Esophagus muscularis mucosa (tissue), 4 donors: ENCODE data around the gene NMT2. TPM values are rescaled to one million over a fixed set of nuclear protein-coding genes. Genes with fewer than 3 reads are reported as not detected.

Source experiments
- DNase-seq: peaks from one replicate; pipeline ENCODE4 v3.0.0-alpha.2; 2017; ENCODE audit errors: extremely low spot score
- H3K27ac ChIP-seq, 4 donors: fragments of 200-600 bp; sonication (generic); replicated peaks in 1 of 4; 1 replicate in 3 of 4; 2 replicates in 1 of 4; pipeline ENCODE4 v1.5.1; 2016 to 2019; ENCODE audit warnings: mild to moderate bottlenecking in 1 of 4
- H3K27me3 ChIP-seq, 4 donors: fragments of 200-600 bp; sonication (generic); one replicate each; pipeline versions ENCODE4 v1.5.1 to v1.6.0; 2016 to 2019
- H3K36me3 ChIP-seq, 4 donors: fragments of 200-600 bp; sonication (generic); one replicate each; pipeline ENCODE4 v1.5.1; 2016 to 2019
- H3K4me1 ChIP-seq, 4 donors: fragments of 200-600 bp; sonication (generic); one replicate each; pipeline ENCODE4 v1.5.1; 2016 to 2019
- H3K4me3 ChIP-seq, 4 donors: fragments of 200-600 bp; sonication (generic); 1 replicate in 2 of 4; 2 replicates in 2 of 4; pipeline ENCODE4 v1.5.1; 2016 to 2019; ENCODE audit warnings: mild to moderate bottlenecking in 4 of 4, moderate library complexity in 1 of 4
- H3K9me3 ChIP-seq, 4 donors: fragments of 200-600 bp; sonication (generic); 1 replicate in 3 of 4; 2 replicates in 1 of 4; pipeline ENCODE4 v1.5.1; 2016 to 2019
- EP300 ChIP-seq: sonication (generic); formaldehyde crosslinking; IDR thresholded peaks from one replicate; pipeline ENCODE4 v1.6.1; 2017; ENCODE audit warnings: antibody characterized with exemption
- POLR2A ChIP-seq: fragments of 450-650 bp; IDR thresholded peaks from one replicate; pipeline ENCODE4 v1.6.1; 2017; ENCODE audit warnings: antibody characterized with exemption, moderate library complexity, mild to moderate bottlenecking, low read depth
- POLR2AphosphoS5 ChIP-seq, 2 donors: sonication (generic); formaldehyde crosslinking; IDR thresholded peaks; one replicate each; pipeline ENCODE4 v1.6.1; 2017; ENCODE audit warnings: antibody characterized with exemption in 2 of 2
- WGBS: methylation state at CpG from one replicate; pipeline ENCODE4 v1.1.5; 2018; 5-methylcytosine and 5-hydroxymethylcytosine counted together
- intact Hi-C: fragments of 100-400 bp; cut with DNase I; formaldehyde crosslinking; loops from one replicate; pipeline ENCODE4 v1.15.1; 2023
- total RNA-seq, 4 donors: library from RNA; depleted of rRNA; stranded (reverse); fragments of >200 nt; gene quantifications; one replicate each; pipeline versions ENCODE4 v1.1.0 to v1.2.1, GENCODE V29; 2016
- TF ChIP-seq, protein P1 (sequence below), 3 experiments: fragments of 200-600 bp in 2 of 3; fragments of 450-650 bp in 1 of 3; sonication (generic) in 2 of 3; IDR thresholded peaks; one replicate each; pipeline ENCODE4 v1.5.1; 2017 to 2019; ENCODE audit warnings: antibody characterized with exemption in 3 of 3, mild to moderate bottlenecking in 2 of 3, moderate library complexity in 1 of 3

Gene NMT2
- total RNA-seq, 4 donors from 2014 or later, result 14.1 to 23.2 (median 16.0) TPM

- no peak overlapping the region for H3K27ac ChIP-seq
- H3K4me3 ChIP-seq, result no peak overlapping the region
- no peaks in the 10 kb centered on the region for H3K27me3 ChIP-seq
- no peak for TF ChIP-seq EP300
- TF ChIP-seq POLR2A, result no peak
- TF ChIP-seq POLR2AphosphoS5 (IDR thresholded peaks at IDR 0.05), result no peak
- TF ChIP-seq, protein P1, sequence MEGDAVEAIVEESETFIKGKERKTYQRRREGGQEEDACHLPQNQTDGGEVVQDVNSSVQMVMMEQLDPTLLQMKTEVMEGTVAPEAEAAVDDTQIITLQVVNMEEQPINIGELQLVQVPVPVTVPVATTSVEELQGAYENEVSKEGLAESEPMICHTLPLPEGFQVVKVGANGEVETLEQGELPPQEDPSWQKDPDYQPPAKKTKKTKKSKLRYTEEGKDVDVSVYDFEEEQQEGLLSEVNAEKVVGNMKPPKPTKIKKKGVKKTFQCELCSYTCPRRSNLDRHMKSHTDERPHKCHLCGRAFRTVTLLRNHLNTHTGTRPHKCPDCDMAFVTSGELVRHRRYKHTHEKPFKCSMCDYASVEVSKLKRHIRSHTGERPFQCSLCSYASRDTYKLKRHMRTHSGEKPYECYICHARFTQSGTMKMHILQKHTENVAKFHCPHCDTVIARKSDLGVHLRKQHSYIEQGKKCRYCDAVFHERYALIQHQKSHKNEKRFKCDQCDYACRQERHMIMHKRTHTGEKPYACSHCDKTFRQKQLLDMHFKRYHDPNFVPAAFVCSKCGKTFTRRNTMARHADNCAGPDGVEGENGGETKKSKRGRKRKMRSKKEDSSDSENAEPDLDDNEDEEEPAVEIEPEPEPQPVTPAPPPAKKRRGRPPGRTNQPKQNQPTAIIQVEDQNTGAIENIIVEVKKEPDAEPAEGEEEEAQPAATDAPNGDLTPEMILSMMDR (IDR thresholded peaks at IDR 0.05), result no peak
- H3K9me3 ChIP-seq, result no peaks in the 10 kb centered on the region
- no peaks in the 10 kb centered on the region for H3K36me3 ChIP-seq
- WGBS, result 92% methylated on average over 7 of the region's 7 CpGs
- intact Hi-C loops, result no loop called here
- peaks cover 9 to 19% (median 17%) of the 10 kb centered on the region in 4 donors for H3K4me1 ChIP-seq
- no peak for DNase-seq
Measured at GRCh38 chr10:15172306-15172840, 3.9 kb upstream of the NMT2 start.

DNA sequence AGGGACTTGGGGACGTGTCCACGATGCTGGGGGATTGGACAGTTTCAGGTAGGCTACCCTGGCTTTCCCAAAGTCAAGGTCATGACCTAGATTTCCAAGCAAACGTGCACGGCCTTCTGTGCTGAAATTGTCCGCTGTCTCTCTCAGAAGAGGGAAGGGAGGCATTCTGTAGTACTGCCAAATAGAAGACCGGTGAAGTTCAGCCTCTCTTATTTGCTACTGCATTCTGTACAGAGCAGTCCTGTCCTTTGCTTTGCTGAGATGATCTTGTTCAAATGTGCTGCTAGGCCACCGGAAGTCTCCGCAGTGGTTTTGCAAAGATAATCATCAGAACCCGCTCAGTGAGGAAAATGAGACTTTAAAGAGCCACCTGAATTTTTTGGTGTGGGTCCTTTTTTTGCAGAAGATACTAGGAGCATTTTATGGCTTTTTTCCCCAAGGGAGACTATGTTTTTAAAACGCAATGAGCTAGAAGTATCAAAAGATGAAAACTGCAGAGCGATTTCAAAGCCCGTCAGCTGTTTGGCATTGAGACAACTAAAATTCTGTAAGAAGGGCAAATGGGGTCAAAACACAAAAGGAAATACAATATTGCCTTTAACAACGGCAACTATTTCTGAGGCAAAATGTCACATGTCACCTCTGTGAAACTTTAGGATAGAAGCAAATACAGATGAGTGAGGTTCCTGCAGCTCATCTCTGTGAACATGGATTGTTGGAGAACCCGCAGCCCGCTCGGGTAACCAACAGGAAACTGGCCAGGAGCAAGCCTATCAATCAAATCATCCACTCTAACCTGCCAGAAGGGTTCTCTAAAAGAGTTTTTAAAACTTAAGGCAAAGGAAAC, 1.3 kb upstream of the NMT2 start:
- 63% methylated on average over 16 of the region's 16 CpGs for WGBS
- H3K9me3 ChIP-seq, result no peaks in the 10 kb centered on the region
- TF ChIP-seq POLR2A, result no peak
- no peak for TF ChIP-seq POLR2AphosphoS5 (IDR thresholded peaks at IDR 0.05)
- TF ChIP-seq, protein P1 (IDR thresholded peaks at IDR 0.05), result no peak
- TF ChIP-seq EP300, result no peak
- H3K4me3 ChIP-seq, result peak overlapping the region in 2 of 4 donors; percentile 34 to 35
- no peaks in the 10 kb centered on the region for H3K36me3 ChIP-seq
- H3K4me1 ChIP-seq, result peaks cover 14 to 35% (median 32%) of the 10 kb centered on the region in 4 donors
- no peak for DNase-seq
- H3K27ac ChIP-seq, result peak overlapping the region; percentile 21 to 67 (median 53)
- no peaks in the 10 kb centered on the region for H3K27me3 ChIP-seq
- intact Hi-C loops, result loop anchor here (5.0 to 10.0 kb wide), 2 partner anchors 212 to 295 kb away; partner anchors contain the start of genes MEIG1 and SUV39H2

DNA sequence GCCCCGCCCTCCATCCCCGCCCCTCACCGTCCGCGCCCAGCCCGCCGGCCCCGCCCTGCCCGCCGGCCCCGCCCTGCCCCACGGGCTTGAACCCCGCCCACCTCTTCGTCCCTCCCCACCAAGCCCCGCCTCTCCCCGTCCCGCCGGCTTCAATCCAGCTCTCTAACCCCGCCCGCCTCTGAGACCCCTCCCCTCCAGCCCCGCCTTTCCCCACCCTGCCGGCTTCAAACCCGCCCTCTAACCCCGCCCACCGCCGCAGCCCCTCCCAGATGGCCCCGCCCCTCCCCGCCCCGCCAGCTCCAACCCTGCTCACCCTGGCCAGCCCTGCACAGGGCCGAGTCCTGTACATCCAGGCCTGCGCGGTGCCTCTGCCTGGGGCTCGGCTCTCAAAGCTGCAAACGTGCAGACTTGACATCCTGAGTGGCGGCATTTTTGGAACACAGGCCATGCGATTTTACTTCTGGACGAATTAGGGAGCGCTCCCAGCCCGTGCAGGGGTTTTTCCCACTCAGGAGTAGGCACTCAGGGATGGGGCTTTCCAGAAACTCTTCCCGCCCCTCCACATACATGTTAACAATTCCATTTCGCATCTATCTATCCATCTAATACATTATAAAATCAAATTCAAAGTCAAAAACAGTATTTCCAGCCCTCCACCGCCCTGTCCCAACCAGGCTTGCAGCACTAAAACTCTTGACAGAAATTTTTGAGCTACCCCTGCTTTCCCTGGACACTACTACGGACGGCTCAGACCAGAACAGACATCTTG, 477 bp upstream of the NMT2 start:
- peak; percentile 98 for DNase-seq
- H3K9me3 ChIP-seq, result no peaks in the 10 kb centered on the region
- peak overlapping the region; percentile 45 to 99 (median 94) for H3K4me3 ChIP-seq
- peak overlapping the region; percentile 21 to 67 (median 53) for H3K27ac ChIP-seq
- intact Hi-C loops, result loop anchor here (5.0 to 10.0 kb wide), 2 partner anchors 212 to 294 kb away; partner anchors contain the start of genes MEIG1 and SUV39H2
- TF ChIP-seq EP300, result no peak
- peak in 1 of 2 donors; percentile 62 for TF ChIP-seq POLR2AphosphoS5 (IDR thresholded peaks at IDR 0.05)
- WGBS, result 47% methylated on average over 10 of the region's 44 CpGs
- H3K27me3 ChIP-seq, result no peaks in the 10 kb centered on the region
- peaks cover 14 to 35% (median 32%) of the 10 kb centered on the region in 4 donors for H3K4me1 ChIP-seq
- no peaks in the 10 kb centered on the region for H3K36me3 ChIP-seq

- H3K36me3 ChIP-seq, result no peaks in the 10 kb centered on the region
- TF ChIP-seq POLR2A, result no peak
- TF ChIP-seq EP300, result no peak
- TF ChIP-seq, protein P1 (IDR thresholded peaks at IDR 0.05), result peak; percentile 39 to 61 (median 50)
- peak in 1 of 2 donors; percentile 18 for TF ChIP-seq POLR2AphosphoS5 (IDR thresholded peaks at IDR 0.05)
- H3K4me1 ChIP-seq, result peaks cover 18 to 38% (median 34%) of the 10 kb centered on the region in 4 donors
- H3K27ac ChIP-seq, result peak overlapping the region; percentile 89 to 96 (median 92)
- H3K27me3 ChIP-seq, result no peaks in the 10 kb centered on the region
- peak overlapping the region; percentile 76 to 99 (median 94) for H3K4me3 ChIP-seq
- WGBS, result 8% methylated on average over 9 of the region's 54 CpGs
- no peaks in the 10 kb centered on the region for H3K9me3 ChIP-seq
- intact Hi-C loops, result loop anchor here (5.0 to 10.0 kb wide), 2 partner anchors 210 to 293 kb away; partner anchors contain the start of genes MEIG1 and SUV39H2
- DNase-seq, result peak; percentile 93
Measured at GRCh38 chr10:15167411-15168290, 842 bp downstream of the NMT2 start.
